Neuronal stem cell (in vitro differentiated cells): Measurements from ENCODE around the gene TRIM67.

Experiments
- DNase-seq: peaks from one replicate; pipeline ENCODE4 v3.0.0-alpha.2; 2013; ENCODE audit warnings: low spot score
- H2AFZ ChIP-seq: one replicate; pipeline ENCODE4 v1.6.1; 2013; ENCODE audit warnings: mild to moderate bottlenecking, low read length, inconsistent platforms
- H2AK5ac ChIP-seq: 2 replicates; pipeline ENCODE4 v1.6.1; 2013; ENCODE audit warnings: low read depth, mild to moderate bottlenecking, inconsistent platforms, low read length, moderate library complexity, mixed read lengths
- H2BK120ac ChIP-seq: 2 replicates; pipeline ENCODE4 v1.6.1; 2013; ENCODE audit warnings: low read depth, mild to moderate bottlenecking, inconsistent platforms, low read length, moderate library complexity, mixed read lengths
- H2BK12ac ChIP-seq: one replicate; pipeline ENCODE4 v1.6.1; 2013; ENCODE audit warnings: low read length, inconsistent platforms
- H2BK15ac ChIP-seq: 2 replicates; pipeline ENCODE4 v1.6.1; 2013; ENCODE audit warnings: mild to moderate bottlenecking, low read length, inconsistent platforms, mixed read lengths
- H2BK5ac ChIP-seq: one replicate; pipeline ENCODE4 v1.6.1; 2013; ENCODE audit warnings: inconsistent platforms, mild to moderate bottlenecking, low read length, moderate library complexity
- H3K14ac ChIP-seq: one replicate; pipeline ENCODE4 v1.6.1; 2013; ENCODE audit warnings: low read length, inconsistent platforms
- H3K18ac ChIP-seq: 2 replicates; pipeline ENCODE4 v1.6.1; 2013; ENCODE audit warnings: low read length, inconsistent platforms
- H3K23ac ChIP-seq: 2 replicates; pipeline ENCODE4 v1.6.1; 2013; ENCODE audit warnings: low read depth, mild to moderate bottlenecking, mixed read lengths, low read length, inconsistent platforms; ENCODE audit not compliant: poor library complexity
- H3K27ac ChIP-seq: replicated peaks from 3 replicates; pipeline ENCODE4 v1.5.1; 2013; ENCODE audit warnings: low read length, inconsistent platforms
- H3K27me3 ChIP-seq, 3 experiments: 2 replicates each; pipeline ENCODE4 v1.6.1; 2013; ENCODE audit warnings: low read length in 3 of 3, mild to moderate bottlenecking in 2 of 3, inconsistent platforms in 1 of 3, low read depth in 1 of 3, mixed read lengths in 1 of 3, moderate library complexity in 1 of 3; ENCODE audit not compliant: control insufficient read depth in 3 of 3, insufficient read depth in 3 of 3
- H3K36me3 ChIP-seq, 2 donors: replicated peaks in 1 of 2; 2 replicates each; pipeline ENCODE4 v1.6.1; 2013; ENCODE audit warnings: low read length in 2 of 2; ENCODE audit not compliant: control insufficient read depth in 2 of 2, insufficient read depth in 2 of 2
- H3K4ac ChIP-seq: 2 replicates; pipeline ENCODE4 v1.6.1; 2013; ENCODE audit warnings: inconsistent platforms, mild to moderate bottlenecking, low read length, moderate library complexity
- H3K4me1 ChIP-seq, 2 donors: 1 replicate in 1 of 2; 2 replicates in 1 of 2; pipeline ENCODE4 v1.6.1; 2013; ENCODE audit warnings: low read length in 2 of 2, low read depth in 1 of 2; ENCODE audit not compliant: control insufficient read depth in 2 of 2, insufficient read depth in 1 of 2
- H3K4me2 ChIP-seq: one replicate; pipeline ENCODE4 v1.6.1; 2013; ENCODE audit warnings: mild to moderate bottlenecking, low read length, inconsistent platforms; ENCODE audit not compliant: insufficient read depth, poor library complexity, severe bottlenecking
- H3K4me3 ChIP-seq, 2 donors: 2 replicates each; pipeline ENCODE4 v1.5.1; 2013; ENCODE audit warnings: low read length in 2 of 2, mild to moderate bottlenecking in 2 of 2, inconsistent platforms in 1 of 2, moderate library complexity in 1 of 2
- H3K79me1 ChIP-seq: one replicate; pipeline ENCODE4 v1.6.1; 2013; ENCODE audit warnings: low read depth, mild to moderate bottlenecking, inconsistent platforms, low read length, moderate library complexity
- H3K9ac ChIP-seq: one replicate; pipeline ENCODE4 v1.6.1; 2013; ENCODE audit warnings: mild to moderate bottlenecking, low read depth, low read length, inconsistent platforms; ENCODE audit not compliant: poor library complexity
- H3K9me3 ChIP-seq, 2 donors: replicated peaks in 1 of 2; 2 replicates each; pipeline versions ENCODE3 to v1.6.1; 2013; ENCODE audit warnings: low read length in 2 of 2, mild to moderate bottlenecking in 2 of 2, inconsistent platforms in 1 of 2, low read depth in 1 of 2, mixed read lengths in 1 of 2, moderate library complexity in 1 of 2; ENCODE audit not compliant: control insufficient read depth in 2 of 2, insufficient read depth in 1 of 2
- H4K8ac ChIP-seq: one replicate; pipeline ENCODE4 v1.6.1; 2013; ENCODE audit warnings: low read depth, mild to moderate bottlenecking, inconsistent platforms, low read length, moderate library complexity
- H4K91ac ChIP-seq: one replicate; pipeline ENCODE4 v1.6.1; 2013; ENCODE audit warnings: low read length, low read depth, mild to moderate bottlenecking, inconsistent platforms; ENCODE audit not compliant: poor library complexity
- WGBS, 2 donors: extraction: QIAGEN DNeasy Blood & Tissue Kit; methylation state at CpG; one replicate each; pipeline ENCODE4 v1.1.7; 2013; ENCODE audit warnings: missing lambda C conversion rate in 2 of 2, mixed read lengths in 1 of 2; ENCODE audit not compliant: insufficient read length in 2 of 2, insufficient replicate concordance in 1 of 2; ENCODE audit errors: extremely low coverage in 2 of 2; 5-methylcytosine and 5-hydroxymethylcytosine counted together

Gene TRIM67

DNA sequence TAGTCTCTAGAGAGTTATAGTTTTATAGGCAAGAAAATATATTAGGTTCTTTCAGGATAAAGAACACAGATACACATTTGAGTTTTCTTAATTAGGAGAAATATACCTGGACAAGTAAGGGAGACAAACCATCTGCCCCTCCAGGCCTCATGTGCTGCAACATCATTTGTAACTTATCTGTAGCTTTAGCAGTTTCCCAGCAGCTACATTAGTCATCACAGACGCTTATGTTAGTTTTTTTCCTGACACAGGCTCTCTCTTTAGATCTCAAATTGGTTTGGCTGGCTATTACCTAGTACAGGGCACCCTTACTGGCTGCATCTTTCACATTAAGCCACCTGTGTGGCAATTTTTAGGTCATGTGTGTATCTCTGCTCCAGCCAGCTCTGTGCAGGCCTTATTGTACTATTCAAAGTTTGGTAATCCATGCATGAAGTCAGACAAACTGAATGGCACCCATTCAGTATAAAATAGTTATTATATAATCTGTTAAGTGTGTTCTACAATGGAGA lies 105.0 kb downstream of the TRIM67 start:
- no CpG with 5 or more reads among the region's 1 CpG for WGBS, 2 donors
- H3K9ac ChIP-seq = no peak overlapping the region
- no peak overlapping the region for H4K91ac ChIP-seq
- H3K4me3 ChIP-seq = no peak overlapping the region
- peaks cover 3 to 4% of the 10 kb centered on the region in 2 donors for H3K9me3 ChIP-seq
- peaks cover 0 to 2% of the 10 kb centered on the region in 2 donors for H3K4me1 ChIP-seq
- H2BK5ac ChIP-seq = no peak overlapping the region
- no peaks in the 10 kb centered on the region for H3K27me3 ChIP-seq
- H3K4me2 ChIP-seq = no peak overlapping the region
- DNase-seq = no peak
- peaks cover 22 to 96% of the 10 kb centered on the region in 2 donors for H3K36me3 ChIP-seq
- H3K4ac ChIP-seq = no peak overlapping the region
- H3K27ac ChIP-seq = no peak overlapping the region
- no peak overlapping the region for H3K18ac ChIP-seq
- no peak overlapping the region for H2AK5ac ChIP-seq
- H4K8ac ChIP-seq = no peak overlapping the region
- no peak overlapping the region for H2BK120ac ChIP-seq
- H3K23ac ChIP-seq = no peak overlapping the region
- H2BK12ac ChIP-seq = no peak overlapping the region
- H2BK15ac ChIP-seq = no peak overlapping the region
- H2AFZ ChIP-seq = no peak overlapping the region
- H3K14ac ChIP-seq = no peak overlapping the region
- H3K79me1 ChIP-seq = no peaks in the 10 kb centered on the region
